ENCODE results near the gene VWA3B. TPM values are rescaled to one million over a fixed set of nuclear protein-coding genes. Genes with fewer than 3 reads are reported as not detected.
"Not testable (repeated sequence)": the region's sequence is repeated elsewhere in the genome, so short reads cannot be mapped to it uniquely, and the experiment has no call there.

VWA3B gene
- total RNA-seq, 1 experiment from 2014 or later: not detected

GRCh38 chr2:98043101-98043500, 43.9 kb upstream of the VWA3B start:
- TF ChIP-seq EZH2 (IDR thresholded peaks at IDR 0.05; ENCODE audit: borderline replicate concordance, low read depth, low read length, poor library complexity, severe bottlenecking) (no peak), CTCF (conservative IDR thresholded peaks at IDR 0.05; ENCODE audit: low read depth, low read length) (no peak)
- Histone ChIP-seq H3K27me3 (replicated peaks; ENCODE audit: insufficient read depth, low read depth, low read length, poor library complexity) (peaks cover under 1% of the 10 kb centered on the region), H3K9me3 (ENCODE audit: low read depth, low read length, poor library complexity, severe bottlenecking) (no peaks in the 10 kb centered on the region), H3K4me3 (ENCODE audit: low read depth, low read length, poor library complexity, severe bottlenecking) (no peak overlapping the region), H3K4me1 (ENCODE audit: insufficient read depth, low read length, poor library complexity, severe bottlenecking) (no peaks in the 10 kb centered on the region), H3K36me3 (ENCODE audit: insufficient read depth, low read length, poor library complexity, severe bottlenecking) (no peaks in the 10 kb centered on the region), H3K27ac (ENCODE audit: low read depth, low read length, poor library complexity, severe bottlenecking) (no peak overlapping the region)
- CTCF ChIA-PET: no interaction called here
- BruUV-seq (replicated peaks): no TSS peak
- POLR2A ChIA-PET (ENCODE audit: low non-redundant PET): no interaction called here
- DNase-seq (ENCODE audit: low spot score): no peak
- intact Hi-C loops (cut with micrococcal nuclease; ENCODE audit: unreplicated experiment): no loop called here

GRCh38 chr2:98044730-98045129, 42.2 kb upstream of the VWA3B start:
- BruUV-seq (replicated peaks); CTCF ChIA-PET; H3K27ac ChIP-seq (ENCODE audit: low read depth, low read length, poor library complexity, severe bottlenecking); H3K4me3 ChIP-seq (ENCODE audit: low read depth, low read length, poor library complexity, severe bottlenecking); H3K4me1 ChIP-seq (ENCODE audit: insufficient read depth, low read length, poor library complexity, severe bottlenecking); intact Hi-C loops (cut with micrococcal nuclease; ENCODE audit: unreplicated experiment); H3K9me3 ChIP-seq (ENCODE audit: low read depth, low read length, poor library complexity, severe bottlenecking); DNase-seq (ENCODE audit: low spot score); H3K36me3 ChIP-seq (ENCODE audit: insufficient read depth, low read length, poor library complexity, severe bottlenecking); POLR2A ChIA-PET (ENCODE audit: low non-redundant PET): not testable (repeated sequence)
- H3K27me3 ChIP-seq (replicated peaks; ENCODE audit: insufficient read depth, low read depth, low read length, poor library complexity): peaks cover 10% of the 10 kb centered on the region

- H3K36me3 ChIP-seq (ENCODE audit: insufficient read depth, low read length, poor library complexity, severe bottlenecking): no peaks in the 10 kb centered on the region
- no peaks in the 10 kb centered on the region for H3K4me1 ChIP-seq (ENCODE audit: insufficient read depth, low read length, poor library complexity, severe bottlenecking)
- intact Hi-C loops (cut with micrococcal nuclease; ENCODE audit: unreplicated experiment): no loop called here
- POLR2A ChIA-PET (ENCODE audit: low non-redundant PET): no interaction called here
- no peak overlapping the region for H3K4me3 ChIP-seq (ENCODE audit: low read depth, low read length, poor library complexity, severe bottlenecking)
- BruUV-seq (replicated peaks): no TSS peak
- TF ChIP-seq EZH2 (IDR thresholded peaks at IDR 0.05; ENCODE audit: borderline replicate concordance, low read depth, low read length, poor library complexity, severe bottlenecking) (no peak), CTCF (conservative IDR thresholded peaks at IDR 0.05; ENCODE audit: low read depth, low read length) (no peak)
- DNase-seq (ENCODE audit: low spot score): no peak
- H3K9me3 ChIP-seq (ENCODE audit: low read depth, low read length, poor library complexity, severe bottlenecking): no peaks in the 10 kb centered on the region
- no peak overlapping the region for H3K27ac ChIP-seq (ENCODE audit: low read depth, low read length, poor library complexity, severe bottlenecking)
- CTCF ChIA-PET: no interaction called here
- H3K27me3 ChIP-seq (replicated peaks; ENCODE audit: insufficient read depth, low read depth, low read length, poor library complexity): peaks cover 17% of the 10 kb centered on the region
These were observed 36.9 kb upstream of the VWA3B start for GRCh38 chr2:98050070-98050469.

- Histone ChIP-seq H3K4me3 (ENCODE audit: low read depth, low read length, poor library complexity, severe bottlenecking) (no peak overlapping the region), H3K27me3 (replicated peaks; ENCODE audit: insufficient read depth, low read depth, low read length, poor library complexity) (no peaks in the 10 kb centered on the region), H3K36me3 (ENCODE audit: insufficient read depth, low read length, poor library complexity, severe bottlenecking) (no peaks in the 10 kb centered on the region), H3K27ac (ENCODE audit: low read depth, low read length, poor library complexity, severe bottlenecking) (no peak overlapping the region), H3K9me3 (ENCODE audit: low read depth, low read length, poor library complexity, severe bottlenecking) (no peaks in the 10 kb centered on the region), H3K4me1 (ENCODE audit: insufficient read depth, low read length, poor library complexity, severe bottlenecking) (no peaks in the 10 kb centered on the region)
- ChIA-PET POLR2A (ENCODE audit: low non-redundant PET) (no interaction called here), CTCF (no interaction called here)
- no TSS peak for BruUV-seq (replicated peaks)
- TF ChIP-seq EZH2 (IDR thresholded peaks at IDR 0.05; ENCODE audit: borderline replicate concordance, low read depth, low read length, poor library complexity, severe bottlenecking) (no peak), CTCF (conservative IDR thresholded peaks at IDR 0.05; ENCODE audit: low read depth, low read length) (no peak)
- no peak for DNase-seq (ENCODE audit: low spot score)
- intact Hi-C loops (cut with micrococcal nuclease; ENCODE audit: unreplicated experiment): no loop called here
These were observed 28.6 kb upstream of the VWA3B start for GRCh38 chr2:98058191-98058975.

All from A673 (cell line).